ES-I3 (cell line): ENCODE measurements around the gene MT1B.
A peak's percentile ranks its signal among the peaks of the same experiment; 100 is the strongest.
"Not testable (repeated sequence)": the region's sequence is repeated elsewhere in the genome, so short reads cannot be mapped to it uniquely, and the experiment has no call there.

Experiments
- H3K36me3 ChIP-seq: 2 replicates; pipeline ENCODE4 v1.6.1; 2013; ENCODE audit warnings: mild to moderate bottlenecking, low read length, control low read depth, moderate library complexity; ENCODE audit not compliant: insufficient read depth
- H3K4me1 ChIP-seq: 2 replicates; pipeline ENCODE4 v1.6.1; 2013; ENCODE audit warnings: mild to moderate bottlenecking, control low read depth, low read length; ENCODE audit not compliant: insufficient read depth
- H3K9ac ChIP-seq: 2 replicates; pipeline ENCODE4 v1.6.1; 2013; ENCODE audit warnings: low read depth, mild to moderate bottlenecking, low read length, moderate library complexity
- H3K9me3 ChIP-seq: 2 replicates; pipeline ENCODE4 v1.6.1; 2013; ENCODE audit warnings: mild to moderate bottlenecking, low read length, moderate library complexity; ENCODE audit not compliant: control insufficient read depth, insufficient read depth

Gene MT1B

GRCh38 chr16:56613706-56614105 is 38.0 kb upstream of the MT1B start:
- peaks cover 25% of the 10 kb centered on the region for H3K4me1 ChIP-seq
- no peaks in the 10 kb centered on the region for H3K36me3 ChIP-seq
- no peak overlapping the region for H3K9ac ChIP-seq
- H3K9me3 ChIP-seq = no peaks in the 10 kb centered on the region

GRCh38 chr16:56614549-56614991 is 37.1 kb upstream of the MT1B start:
- H3K9ac ChIP-seq = no peak overlapping the region
- no peaks in the 10 kb centered on the region for H3K36me3 ChIP-seq
- H3K4me1 ChIP-seq = peaks cover 22% of the 10 kb centered on the region
- no peaks in the 10 kb centered on the region for H3K9me3 ChIP-seq

- Histone ChIP-seq H3K4me1 (peaks cover 15% of the 10 kb centered on the region), H3K9ac (no peak overlapping the region), H3K36me3 (no peaks in the 10 kb centered on the region), H3K9me3 (no peaks in the 10 kb centered on the region)
Measured at GRCh38 chr16:56615353-56615752, 36.3 kb upstream of the MT1B start.

- Histone ChIP-seq H3K9ac (peak overlapping the region; percentile 41; the same call in 1 of the 2 replicates), H3K4me1 (peaks cover 17% of the 10 kb centered on the region), H3K9me3 (no peaks in the 10 kb centered on the region), H3K36me3 (no peaks in the 10 kb centered on the region)
Measured at GRCh38 chr16:56616608-56617211, 35.0 kb upstream of the MT1B start.

GRCh38 chr16:56617212-56618085 is 34.2 kb upstream of the MT1B start:
- Histone ChIP-seq H3K9ac (peak overlapping the region; percentile 41; the same call in 1 of the 2 replicates), H3K9me3 (no peaks in the 10 kb centered on the region), H3K36me3 (no peaks in the 10 kb centered on the region), H3K4me1 (peaks cover 23% of the 10 kb centered on the region)

GRCh38 chr16:56618138-56618537 is 33.5 kb upstream of the MT1B start:
- peaks cover 23% of the 10 kb centered on the region for H3K4me1 ChIP-seq
- no peaks in the 10 kb centered on the region for H3K9me3 ChIP-seq
- H3K36me3 ChIP-seq = no peaks in the 10 kb centered on the region
- H3K9ac ChIP-seq = no peak overlapping the region

- no peaks in the 10 kb centered on the region for H3K36me3 ChIP-seq
- peaks cover 18% of the 10 kb centered on the region; the same call in 1 of the 2 replicates for H3K4me1 ChIP-seq
- H3K9me3 ChIP-seq = no peaks in the 10 kb centered on the region
- no peak overlapping the region for H3K9ac ChIP-seq
Measured at GRCh38 chr16:56620339-56620897, 31.3 kb upstream of the MT1B start.

GRCh38 chr16:56621665-56622445 is 29.8 kb upstream of the MT1B start:
- peaks cover 27% of the 10 kb centered on the region; the same call in 1 of the 2 replicates for H3K4me1 ChIP-seq
- H3K9ac ChIP-seq, H3K9me3 ChIP-seq, H3K36me3 ChIP-seq: not testable (repeated sequence)

GRCh38 chr16:56623184-56623583 is 28.5 kb upstream of the MT1B start:
- H3K4me1 ChIP-seq = peaks cover 25% of the 10 kb centered on the region; the same call in 1 of the 2 replicates
- not testable (repeated sequence) for H3K9me3 ChIP-seq, H3K36me3 ChIP-seq, H3K9ac ChIP-seq

- Histone ChIP-seq H3K4me1 (peaks cover 25% of the 10 kb centered on the region; the same call in 1 of the 2 replicates), H3K9ac (no peak overlapping the region), H3K9me3 (no peaks in the 10 kb centered on the region), H3K36me3 (no peaks in the 10 kb centered on the region)
Measured at GRCh38 chr16:56623637-56624036, 28.0 kb upstream of the MT1B start.

GRCh38 chr16:56625140-56625942 is 26.3 kb upstream of the MT1B start, which contains the start of gene MT1E:
Gene MT1E, plus strand, starts transcription at chr16:56625781. Its CDS starts 71 bp downstream, at chr16:56625852.
- H3K4me1 ChIP-seq = peaks cover 25% of the 10 kb centered on the region; the same call in 1 of the 2 replicates
- peak within 1 kb of the TSS; percentile 51 for H3K9ac ChIP-seq
- H3K9me3 ChIP-seq = no peaks in the 10 kb centered on the region
- no peaks in the 10 kb centered on the region for H3K36me3 ChIP-seq

GRCh38 chr16:56625943-56626654 is 25.6 kb upstream of the MT1B start:
- H3K9me3 ChIP-seq = no peaks in the 10 kb centered on the region
- H3K4me1 ChIP-seq = peaks cover 24% of the 10 kb centered on the region; the same call in 1 of the 2 replicates
- H3K36me3 ChIP-seq = no peaks in the 10 kb centered on the region
- peak overlapping the region; percentile 51; the same call in 1 of the 2 replicates for H3K9ac ChIP-seq

GRCh38 chr16:56626685-56627084 is 25.0 kb upstream of the MT1B start:
- Histone ChIP-seq H3K9me3 (no peaks in the 10 kb centered on the region), H3K36me3 (no peaks in the 10 kb centered on the region), H3K4me1 (peaks cover 19% of the 10 kb centered on the region; the same call in 1 of the 2 replicates), H3K9ac (no peak overlapping the region)
